Progenitor cell of endocrine pancreas (in vitro differentiated cells): ENCODE results near the gene PLLP. TPM values are rescaled to one million over a fixed set of nuclear protein-coding genes. Genes with fewer than 3 reads are reported as not detected.
A peak's percentile ranks its signal among the peaks of the same experiment; 100 is the strongest.
"Not testable (repeated sequence)": the region's sequence is repeated elsewhere in the genome, so short reads cannot be mapped to it uniquely, and the experiment has no call there.

Experiments used
- DNase-seq: peaks from one replicate; pipeline ENCODE4 v3.0.0; 2021; ENCODE audit warnings: low spot score; ENCODE audit not compliant: unreplicated experiment
- H3K27ac Mint-ChIP-seq: 2 replicates; pipeline ENCODE4 v1.8.0; 2021; ENCODE audit warnings: mild to moderate bottlenecking, moderate library complexity, mixed read lengths
- H3K27me3 Mint-ChIP-seq: 2 replicates; pipeline ENCODE4 v1.8.0; 2021; ENCODE audit warnings: mixed read lengths
- H3K36me3 Mint-ChIP-seq: 2 replicates; pipeline ENCODE4 v1.8.0; 2022; ENCODE audit warnings: mixed read lengths; ENCODE audit not compliant: insufficient read depth
- H3K4me1 Mint-ChIP-seq: 2 replicates; pipeline ENCODE4 v1.8.0; 2021; ENCODE audit warnings: low read depth, mixed read lengths
- H3K4me3 Mint-ChIP-seq: 2 replicates; pipeline ENCODE4 v1.8.0; 2021; ENCODE audit warnings: low read depth, mild to moderate bottlenecking, moderate library complexity, mixed read lengths
- H3K9me3 Mint-ChIP-seq: 2 replicates; pipeline ENCODE4 v1.8.0; 2021; ENCODE audit warnings: low read depth, mixed read lengths
- CTCF ChIP-seq: fragments of 200-600 bp; sonication (generic); IDR thresholded peaks from one replicate; pipeline ENCODE4 v1.5.0; 2021; ENCODE audit warnings: antibody characterized with exemption, mild to moderate bottlenecking; ENCODE audit not compliant: unreplicated experiment
- total RNA-seq: library from RNA; stranded (reverse); gene quantifications from 2 replicates; pipeline ENCODE4 v1.2.1, GENCODE V29; 2021

Gene PLLP
- total RNA-seq, 1 donor from 2014 or later, result 2.9 TPM

- Mint-ChIP-seq H3K27ac (no peak overlapping the region), H3K27me3 (peaks cover 27% of the 10 kb centered on the region), H3K9me3 (no peaks in the 10 kb centered on the region), H3K4me3 (no peak overlapping the region), H3K36me3 (no peaks in the 10 kb centered on the region), H3K4me1 (peaks cover 14% of the 10 kb centered on the region)
- TF ChIP-seq CTCF, result no peak
- no peak for DNase-seq
Measured at GRCh38 chr16:57278494-57278893, 6.0 kb downstream of the PLLP start.

- Mint-ChIP-seq H3K27ac (no peak overlapping the region), H3K4me1 (peaks cover 13% of the 10 kb centered on the region), H3K9me3 (no peaks in the 10 kb centered on the region), H3K36me3 (no peaks in the 10 kb centered on the region), H3K27me3 (peaks cover 18% of the 10 kb centered on the region), H3K4me3 (no peak overlapping the region)
- no peak for DNase-seq
- TF ChIP-seq CTCF, result no peak
Measured at GRCh38 chr16:57277586-57277985, 6.9 kb downstream of the PLLP start.

- no peak for TF ChIP-seq CTCF
- Mint-ChIP-seq H3K4me3 (no peak overlapping the region), H3K27ac (no peak overlapping the region), H3K27me3 (peaks cover 10% of the 10 kb centered on the region), H3K9me3 (no peaks in the 10 kb centered on the region), H3K36me3 (no peaks in the 10 kb centered on the region), H3K4me1 (peaks cover 13% of the 10 kb centered on the region)
- DNase-seq, result no peak
Measured at GRCh38 chr16:57276596-57276995, 7.9 kb downstream of the PLLP start.

- not testable (repeated sequence) for DNase-seq, H3K9me3 Mint-ChIP-seq, H3K4me3 Mint-ChIP-seq, H3K27ac Mint-ChIP-seq, H3K27me3 Mint-ChIP-seq, H3K36me3 Mint-ChIP-seq
- peaks cover 13% of the 10 kb centered on the region for H3K4me1 Mint-ChIP-seq
Measured at GRCh38 chr16:57275946-57276345, 8.5 kb downstream of the PLLP start.

GRCh38 chr16:57273826-57274225 lies 10.6 kb downstream of the PLLP start:
- H3K4me3 Mint-ChIP-seq, result no peak overlapping the region
- peaks cover 9% of the 10 kb centered on the region for H3K4me1 Mint-ChIP-seq
- H3K27ac Mint-ChIP-seq, result peak overlapping the region; percentile 76
- TF ChIP-seq CTCF, result no peak
- DNase-seq, result no peak
- H3K36me3 Mint-ChIP-seq, result no peaks in the 10 kb centered on the region
- no peaks in the 10 kb centered on the region for H3K27me3 Mint-ChIP-seq
- H3K9me3 Mint-ChIP-seq, result no peaks in the 10 kb centered on the region

- Mint-ChIP-seq H3K27ac (peak overlapping the region; percentile 76), H3K4me3 (no peak overlapping the region), H3K4me1 (peaks cover 12% of the 10 kb centered on the region), H3K27me3 (no peaks in the 10 kb centered on the region), H3K36me3 (no peaks in the 10 kb centered on the region), H3K9me3 (no peaks in the 10 kb centered on the region)
- TF ChIP-seq CTCF, result no peak
- no peak for DNase-seq
Measured at GRCh38 chr16:57273359-57273758, 11.1 kb downstream of the PLLP start.
